ENCODE results near the gene MUC5B.

DNA sequence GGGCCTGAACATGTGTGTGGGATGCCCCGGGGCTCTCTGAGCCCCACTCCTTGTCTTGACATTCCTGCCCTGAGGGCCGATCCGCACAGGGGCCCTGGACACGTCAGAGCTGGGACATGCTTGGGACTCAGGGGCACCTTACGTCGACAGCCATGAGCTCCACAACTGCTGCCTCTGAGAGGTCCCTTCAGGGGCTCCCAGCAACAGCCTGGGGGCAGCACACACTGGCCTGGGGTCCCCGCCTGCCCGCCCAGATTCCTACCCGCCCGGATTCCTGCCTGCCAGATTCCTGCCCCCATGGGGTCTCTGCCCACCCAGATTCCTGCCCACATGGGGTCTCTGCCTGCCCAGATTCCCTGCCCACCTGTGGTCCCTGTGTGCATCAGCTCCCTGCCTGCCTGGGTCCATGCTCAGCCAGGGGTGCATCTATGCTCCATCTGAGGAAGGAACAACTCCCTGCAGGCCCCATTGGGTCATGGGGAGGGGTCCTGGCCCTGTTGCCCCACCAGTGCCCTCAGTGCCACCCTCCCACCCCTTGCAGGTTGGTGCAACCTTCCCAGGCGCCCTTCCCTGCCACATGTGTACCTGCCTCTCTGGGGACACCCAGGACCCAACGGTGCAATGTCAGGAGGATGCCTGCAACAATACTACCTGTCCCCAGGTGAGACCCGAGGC lies 35.7 kb downstream of the MUC5B start:
- TF ChIP-seq, protein P1, sequence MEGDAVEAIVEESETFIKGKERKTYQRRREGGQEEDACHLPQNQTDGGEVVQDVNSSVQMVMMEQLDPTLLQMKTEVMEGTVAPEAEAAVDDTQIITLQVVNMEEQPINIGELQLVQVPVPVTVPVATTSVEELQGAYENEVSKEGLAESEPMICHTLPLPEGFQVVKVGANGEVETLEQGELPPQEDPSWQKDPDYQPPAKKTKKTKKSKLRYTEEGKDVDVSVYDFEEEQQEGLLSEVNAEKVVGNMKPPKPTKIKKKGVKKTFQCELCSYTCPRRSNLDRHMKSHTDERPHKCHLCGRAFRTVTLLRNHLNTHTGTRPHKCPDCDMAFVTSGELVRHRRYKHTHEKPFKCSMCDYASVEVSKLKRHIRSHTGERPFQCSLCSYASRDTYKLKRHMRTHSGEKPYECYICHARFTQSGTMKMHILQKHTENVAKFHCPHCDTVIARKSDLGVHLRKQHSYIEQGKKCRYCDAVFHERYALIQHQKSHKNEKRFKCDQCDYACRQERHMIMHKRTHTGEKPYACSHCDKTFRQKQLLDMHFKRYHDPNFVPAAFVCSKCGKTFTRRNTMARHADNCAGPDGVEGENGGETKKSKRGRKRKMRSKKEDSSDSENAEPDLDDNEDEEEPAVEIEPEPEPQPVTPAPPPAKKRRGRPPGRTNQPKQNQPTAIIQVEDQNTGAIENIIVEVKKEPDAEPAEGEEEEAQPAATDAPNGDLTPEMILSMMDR (conservative IDR thresholded peaks at IDR 0.05): no peak
- no peak for TF ChIP-seq EZH2 (IDR thresholded peaks at IDR 0.05; ENCODE audit: low read depth)

Measured in PC-9 (cell line).